H1 (cell line): Measurements from ENCODE around the gene NUDT9.

Experiments
- EZH2 ChIP-seq: fragments of 200-600 bp; sonication (generic); IDR thresholded peaks from 2 replicates; pipeline ENCODE4 v1.7.1; 2012; ENCODE audit warnings: low read depth, mild to moderate bottlenecking, moderate library complexity, low read length, inconsistent platforms; ENCODE audit not compliant: severe bottlenecking
- HDAC6 ChIP-seq: IDR thresholded peaks from one replicate; pipeline ENCODE4 v1.7.1; 2012; ENCODE audit warnings: low read depth, mild to moderate bottlenecking, inconsistent platforms, low read length, moderate library complexity
- SP1 ChIP-seq: IDR thresholded peaks from 2 replicates; pipeline ENCODE4 v1.6.1; 2011; ENCODE audit warnings: low read depth, low read length
- TF ChIP-seq, protein P1 (sequence below), 3 experiments: IDR thresholded peaks; 1 replicate in 2 of 3; 2 replicates in 1 of 3; pipeline versions ENCODE4 v1.5.1 to v1.6.1; 2011; ENCODE audit warnings: low read length in 3 of 3, mild to moderate bottlenecking in 3 of 3, inconsistent platforms in 2 of 3, low read depth in 1 of 3, moderate library complexity in 1 of 3; ENCODE audit not compliant: insufficient read depth in 1 of 3; ENCODE audit errors: control extremely low read depth in 1 of 3

DNA sequence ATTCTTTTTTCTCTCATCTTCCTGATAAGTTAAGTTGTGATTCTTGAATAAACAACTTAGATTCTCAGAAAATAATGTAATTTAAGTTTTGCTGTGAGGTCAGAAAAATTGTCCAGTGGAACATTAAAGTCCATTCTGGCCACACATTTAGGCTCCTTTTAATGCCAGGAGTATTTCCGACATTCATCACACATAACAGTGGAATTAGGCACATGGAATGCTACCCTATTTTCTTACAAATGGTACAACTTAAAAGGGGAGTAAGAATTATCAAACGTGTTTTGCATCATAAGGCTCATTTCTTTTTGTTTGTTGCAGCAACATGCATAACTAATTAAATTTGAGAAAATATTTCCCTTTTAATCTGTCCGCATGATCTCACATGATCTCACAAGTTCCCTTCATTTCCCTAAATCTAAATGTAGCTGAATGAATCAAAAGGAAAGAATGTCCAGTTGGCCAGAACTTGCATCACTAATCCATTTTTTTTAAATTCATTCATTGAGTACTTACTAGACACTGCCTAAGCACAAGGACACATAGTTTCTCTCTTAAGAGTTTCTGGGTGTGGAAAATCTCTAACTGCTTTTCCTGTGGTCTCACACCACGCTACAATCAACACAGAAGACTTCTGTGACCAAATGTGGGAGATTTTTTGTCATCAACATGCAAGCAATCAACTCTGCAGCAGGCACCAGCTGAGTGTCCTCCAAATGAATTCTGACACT, 84.8 kb downstream of the NUDT9 start:
- TF ChIP-seq EZH2: no peak
- TF ChIP-seq SP1: no peak
- TF ChIP-seq HDAC6: no peak
- TF ChIP-seq, protein P1, sequence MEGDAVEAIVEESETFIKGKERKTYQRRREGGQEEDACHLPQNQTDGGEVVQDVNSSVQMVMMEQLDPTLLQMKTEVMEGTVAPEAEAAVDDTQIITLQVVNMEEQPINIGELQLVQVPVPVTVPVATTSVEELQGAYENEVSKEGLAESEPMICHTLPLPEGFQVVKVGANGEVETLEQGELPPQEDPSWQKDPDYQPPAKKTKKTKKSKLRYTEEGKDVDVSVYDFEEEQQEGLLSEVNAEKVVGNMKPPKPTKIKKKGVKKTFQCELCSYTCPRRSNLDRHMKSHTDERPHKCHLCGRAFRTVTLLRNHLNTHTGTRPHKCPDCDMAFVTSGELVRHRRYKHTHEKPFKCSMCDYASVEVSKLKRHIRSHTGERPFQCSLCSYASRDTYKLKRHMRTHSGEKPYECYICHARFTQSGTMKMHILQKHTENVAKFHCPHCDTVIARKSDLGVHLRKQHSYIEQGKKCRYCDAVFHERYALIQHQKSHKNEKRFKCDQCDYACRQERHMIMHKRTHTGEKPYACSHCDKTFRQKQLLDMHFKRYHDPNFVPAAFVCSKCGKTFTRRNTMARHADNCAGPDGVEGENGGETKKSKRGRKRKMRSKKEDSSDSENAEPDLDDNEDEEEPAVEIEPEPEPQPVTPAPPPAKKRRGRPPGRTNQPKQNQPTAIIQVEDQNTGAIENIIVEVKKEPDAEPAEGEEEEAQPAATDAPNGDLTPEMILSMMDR (IDR thresholded peaks at IDR 0.05; ENCODE audit: control extremely low read depth in 1 of 3, insufficient read depth in 1 of 3, low read depth in 1 of 3, low read length in 3 of 3): no peak
